Islet precursor cell (in vitro differentiated cells): Measurements from ENCODE around the gene C3.
"Not testable (repeated sequence)": the region's sequence is repeated elsewhere in the genome, so short reads cannot be mapped to it uniquely, and the experiment has no call there.

Source experiments
- DNase-seq: peaks from one replicate; pipeline ENCODE4 v3.0.0-alpha.2; 2018

C3 gene

DNA sequence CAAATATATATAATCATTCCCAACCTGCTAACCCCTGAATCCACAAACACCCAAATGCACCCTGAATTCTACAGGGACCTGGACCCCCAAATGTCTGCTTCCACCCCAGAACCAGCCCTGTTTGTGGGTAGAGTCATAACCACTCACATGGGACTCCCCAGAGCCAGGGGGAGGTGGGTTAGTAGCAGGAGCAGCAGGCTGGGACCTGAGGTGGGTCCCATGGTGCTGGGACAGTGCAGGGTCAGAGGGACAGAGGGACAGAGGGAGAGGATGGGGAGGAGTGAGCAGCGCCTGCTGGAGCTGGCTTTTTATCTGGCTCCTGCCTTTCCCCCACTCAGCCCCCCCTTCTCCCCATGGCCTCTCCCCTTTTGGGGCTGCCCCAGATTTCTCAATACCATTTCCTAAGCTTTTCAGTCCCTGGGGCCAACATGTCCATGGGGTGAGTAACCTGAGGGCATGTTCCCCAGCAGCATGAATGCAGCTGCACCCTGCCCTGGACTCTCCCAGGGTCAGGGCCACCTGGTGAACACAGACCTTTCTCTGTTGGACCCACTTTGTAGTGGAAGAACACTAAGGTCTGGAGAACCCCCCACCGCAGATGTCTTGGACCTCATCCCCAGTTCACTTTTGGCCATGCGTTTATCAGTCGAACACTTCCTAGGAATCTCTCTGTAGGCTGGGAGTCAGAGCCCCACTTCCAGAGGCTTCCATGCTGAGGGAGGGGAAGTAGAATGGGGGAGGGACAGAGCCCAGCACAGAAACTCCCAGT lies at the start of gene C3:
Gene C3 (minus strand): TSS at position 282 of the 769 bp plus-strand sequence. CDS start 61 bp downstream, at position 221.
- no peak for DNase-seq

DNA sequence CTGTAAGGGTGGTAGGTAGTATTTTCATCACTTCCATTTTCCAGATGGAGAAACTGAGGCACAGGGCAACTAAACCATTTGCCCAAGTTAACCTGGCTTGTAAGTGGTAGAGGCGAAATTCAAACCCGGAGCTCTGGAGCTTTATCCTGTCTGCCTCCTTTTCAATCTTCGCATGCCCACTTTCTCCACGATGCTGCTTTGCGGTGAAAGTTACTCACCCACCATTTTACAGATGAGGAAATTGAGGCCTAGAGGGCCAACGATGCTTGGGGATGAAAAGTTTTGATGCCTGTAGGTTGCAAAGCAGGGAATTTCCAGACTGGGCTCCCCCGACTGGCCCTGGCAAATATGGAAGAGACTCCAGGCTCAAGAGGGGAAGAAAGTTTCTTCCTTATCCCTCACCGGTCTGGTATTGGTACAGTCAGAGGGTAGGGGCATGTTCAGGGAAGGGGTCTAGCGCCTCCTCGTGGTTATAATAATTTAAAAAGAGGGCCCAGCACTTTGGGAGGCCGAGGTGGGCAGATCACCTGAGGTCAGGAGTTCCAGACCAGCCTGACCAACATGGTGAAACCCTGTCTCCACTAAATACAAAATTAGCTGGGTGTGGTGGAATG lies 48.7 kb upstream of the C3 start:
- peak; percentile 64 for DNase-seq

DNA sequence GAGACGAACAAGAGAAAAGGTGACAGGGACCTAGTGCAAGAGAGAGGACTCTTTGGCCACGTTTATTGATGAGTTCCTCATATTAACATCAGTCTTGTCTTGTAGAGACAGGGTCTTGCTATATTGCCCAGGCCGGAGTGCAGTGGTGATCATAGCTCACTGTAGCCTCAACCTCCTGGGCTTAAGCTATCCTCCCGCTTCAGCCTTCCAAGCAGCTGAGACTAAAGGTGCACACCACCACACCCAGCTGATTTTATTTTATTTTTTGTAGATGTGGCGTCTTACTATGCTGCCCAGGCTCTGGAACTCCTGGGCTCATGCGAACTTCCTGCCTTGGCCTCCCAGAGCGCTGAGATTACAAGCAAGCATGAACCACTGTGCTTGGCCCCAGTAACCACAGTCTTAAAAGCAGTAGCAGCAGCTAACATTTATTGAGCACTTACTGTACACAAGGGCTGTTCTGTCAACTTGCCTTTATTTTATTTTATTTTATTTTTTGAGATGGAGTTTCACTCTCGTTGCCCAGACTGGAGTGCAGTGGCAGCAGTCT lies 47.9 kb upstream of the C3 start:
- DNase-seq: no peak

DNA sequence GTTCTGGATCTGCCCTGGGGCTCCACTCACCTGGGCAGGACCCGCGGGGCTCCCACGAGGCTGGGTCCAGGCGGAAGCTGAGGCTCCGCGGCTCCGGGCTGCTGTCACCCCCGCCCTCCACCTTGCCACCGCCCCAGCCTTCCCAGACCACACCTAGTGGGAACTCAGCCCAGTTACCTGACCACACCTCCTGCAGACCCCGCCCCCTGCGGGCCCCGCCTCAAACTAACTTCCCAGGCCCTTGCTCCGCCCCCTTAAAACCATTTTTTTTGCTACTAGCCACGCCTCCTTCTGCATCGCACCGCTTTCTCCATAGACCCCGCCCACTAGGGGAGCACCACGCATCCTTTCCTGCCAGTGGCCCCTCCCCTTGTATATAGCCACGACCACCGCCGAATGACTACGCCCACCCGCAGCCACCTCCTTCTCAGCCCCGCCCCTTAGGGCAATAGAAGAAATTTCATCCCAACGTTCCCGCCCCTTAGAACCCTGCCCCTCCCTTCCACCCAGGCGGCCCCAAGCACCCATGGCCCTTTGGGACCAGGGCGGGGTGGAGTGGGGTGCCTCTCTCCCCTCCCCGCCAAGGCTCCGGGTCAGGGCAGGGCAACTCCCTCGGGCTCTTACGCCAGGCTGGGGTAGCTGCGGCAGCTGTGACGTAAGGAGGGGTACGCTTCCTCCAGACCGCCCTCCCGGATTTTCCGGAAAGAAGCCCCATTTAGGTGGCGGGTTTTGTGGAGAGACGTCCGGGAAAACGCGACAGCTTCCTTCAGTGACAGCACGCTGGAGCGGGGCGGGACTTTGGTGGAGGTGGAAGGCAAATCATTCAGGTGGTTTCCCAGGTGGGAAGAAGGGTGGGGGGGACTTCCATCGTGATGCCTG lies 47.1 kb upstream of the C3 start, which contains the start of gene SH2D3A:
Gene SH2D3A (minus strand): TSS at position 79 of the 879 bp plus-strand sequence. CDS start 3,687 bp downstream, outside the sequence.
- peak; percentile 98 for DNase-seq

DNA sequence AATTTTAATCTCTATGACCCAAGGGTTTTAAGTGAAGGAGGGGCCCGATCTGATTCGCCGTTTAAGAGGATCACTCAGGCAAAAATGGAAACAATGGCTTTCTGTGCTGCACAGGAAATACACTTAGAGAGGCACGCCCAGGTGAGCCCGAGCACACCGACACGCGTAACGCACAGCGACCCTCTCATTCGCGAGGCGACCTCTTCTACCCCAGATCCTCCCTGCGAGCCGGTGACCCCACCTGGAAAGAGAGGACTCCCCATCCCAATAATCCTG lies 46.6 kb upstream of the C3 start:
- DNase-seq: no peak

DNA sequence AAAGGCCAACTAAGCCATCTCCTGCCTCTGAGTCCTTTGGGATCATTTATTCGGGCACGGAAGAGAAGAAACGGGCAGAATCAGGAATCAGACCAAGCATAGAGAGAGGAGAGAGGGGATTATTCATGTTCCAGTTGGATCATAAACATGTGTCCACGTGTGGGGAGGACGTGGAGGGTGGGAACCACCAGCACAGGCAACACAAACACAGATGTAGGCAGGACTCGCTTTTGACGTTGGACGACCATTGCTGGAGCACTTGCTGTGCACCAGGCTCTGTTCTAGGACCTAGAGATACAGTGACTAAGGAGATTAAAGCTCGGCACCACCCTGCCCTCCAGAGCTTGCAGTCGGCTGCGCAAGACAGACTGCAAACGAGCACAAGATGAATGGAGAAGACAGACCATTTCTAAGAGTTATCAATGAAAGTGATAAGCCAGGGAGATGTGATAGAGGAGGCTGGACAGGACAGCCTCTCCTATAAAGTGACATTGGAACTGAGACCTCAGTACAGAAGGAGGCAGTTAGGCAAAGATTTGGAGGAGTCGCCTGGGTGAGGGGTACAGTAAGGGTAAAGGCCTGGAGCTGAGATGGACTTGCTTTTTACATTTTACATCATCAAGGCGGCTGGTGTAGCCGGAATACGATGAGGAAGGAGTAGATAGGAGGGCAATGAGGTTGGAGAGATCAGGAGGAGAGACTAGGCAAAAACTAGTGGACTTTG lies 46.1 kb upstream of the C3 start:
- DNase-seq: no peak

DNA sequence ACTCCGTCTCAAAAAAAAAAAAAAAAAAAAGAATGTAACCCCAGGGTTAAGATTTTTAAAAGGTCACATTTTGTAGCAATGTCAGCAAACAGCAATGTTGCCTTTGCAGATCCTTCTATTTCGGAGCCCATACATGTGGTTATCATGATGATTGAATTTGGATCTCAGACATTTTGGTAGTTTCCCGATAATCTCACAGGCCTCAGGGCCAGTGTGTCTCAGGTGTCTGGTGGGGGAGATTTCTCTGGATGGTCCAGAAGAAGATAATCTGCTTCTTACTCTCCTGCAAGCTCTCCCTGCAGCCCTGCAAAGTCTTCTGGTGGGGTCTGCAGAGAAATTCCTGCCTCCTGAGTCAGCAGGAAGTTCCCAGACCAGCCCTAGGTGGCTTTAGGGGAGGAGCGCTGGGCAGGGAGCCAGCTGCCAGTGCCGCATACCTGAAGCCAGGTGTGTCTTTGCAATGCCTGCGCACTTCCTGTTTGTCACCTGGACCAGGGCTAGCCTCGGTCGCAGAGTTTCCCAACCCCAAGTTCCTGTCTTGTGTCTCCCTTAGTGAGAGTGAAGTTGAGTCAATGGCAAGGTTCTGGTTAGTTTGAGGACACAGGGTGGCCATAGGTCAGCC lies 45.4 kb upstream of the C3 start:
- peak; percentile 98 for DNase-seq

DNA sequence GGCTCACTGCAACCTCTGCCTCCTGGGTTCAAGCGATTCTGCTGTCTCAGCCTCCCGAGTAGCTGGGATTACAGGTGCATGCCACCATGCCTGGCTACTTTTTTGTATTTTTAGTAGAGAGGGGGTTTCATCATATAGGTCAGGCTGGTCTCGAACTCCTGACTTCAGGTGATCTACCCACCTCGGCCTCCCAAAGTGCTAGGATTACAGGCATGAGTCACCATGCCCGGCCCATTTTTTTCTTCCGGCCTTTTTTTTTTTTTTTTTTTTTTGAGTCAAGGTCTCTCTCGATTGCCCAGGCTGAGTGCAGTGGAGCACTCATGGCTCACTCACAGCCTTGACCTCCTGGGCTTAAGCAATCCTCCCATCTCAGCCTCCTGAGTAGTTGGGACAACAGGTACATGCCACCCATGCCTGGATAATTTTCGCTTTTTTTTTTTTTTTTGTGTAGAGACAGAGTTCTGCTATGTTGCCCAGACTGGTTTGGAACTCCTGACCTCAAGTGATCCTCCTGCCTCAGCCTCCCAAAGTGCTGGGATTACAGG lies 41.9 kb upstream of the C3 start:
- not testable (repeated sequence) for DNase-seq

DNA sequence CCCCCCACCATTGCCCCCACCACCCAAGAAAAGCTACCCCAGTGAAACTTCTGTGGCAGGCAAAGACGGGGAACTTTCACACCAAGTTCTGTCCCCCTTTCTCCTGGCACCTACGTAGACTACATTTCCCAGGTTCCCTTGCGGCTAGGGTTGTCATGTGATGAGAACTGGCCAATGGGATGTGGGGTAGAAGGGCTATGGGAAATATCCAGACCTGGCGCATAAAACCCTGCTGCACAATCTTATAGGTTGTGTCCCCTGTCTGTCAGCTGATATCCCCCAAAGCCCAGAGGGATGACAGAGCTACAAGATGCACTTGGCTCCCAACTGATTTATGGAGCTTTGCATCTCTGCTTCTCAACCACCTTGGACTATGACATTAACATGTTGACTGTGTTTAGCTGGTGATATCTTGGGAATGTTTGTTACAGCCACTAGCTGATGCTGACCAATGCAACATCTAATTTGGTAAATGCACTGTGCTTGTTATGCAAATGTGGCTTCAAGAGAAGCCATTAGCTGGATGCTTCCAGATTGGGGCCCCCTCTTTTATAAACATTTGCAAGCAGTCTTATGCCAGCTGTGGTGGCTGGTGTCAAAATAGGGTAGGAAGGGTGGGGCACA lies 40.7 kb upstream of the C3 start:
- no peak for DNase-seq

DNA sequence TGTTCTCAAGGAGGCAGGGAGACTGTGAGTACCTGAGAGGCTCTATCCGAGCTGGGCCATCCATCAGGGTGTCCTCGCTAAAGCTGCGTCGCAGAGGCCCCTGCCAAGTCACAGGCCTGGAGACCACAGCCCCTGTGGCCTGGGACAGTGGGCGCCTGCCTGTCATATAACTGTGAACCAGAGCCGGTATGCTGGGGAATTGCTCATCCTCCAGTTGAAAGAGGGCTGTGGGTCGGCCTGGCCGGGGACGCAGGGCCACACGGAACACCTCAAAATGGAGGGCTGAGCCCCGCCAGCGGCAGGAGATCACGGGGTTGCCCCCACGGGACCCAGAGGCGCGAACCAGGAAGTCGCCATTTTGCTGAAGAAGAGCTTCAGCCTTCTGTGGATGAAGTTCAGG lies 40.2 kb upstream of the C3 start:
- DNase-seq: no peak

DNA sequence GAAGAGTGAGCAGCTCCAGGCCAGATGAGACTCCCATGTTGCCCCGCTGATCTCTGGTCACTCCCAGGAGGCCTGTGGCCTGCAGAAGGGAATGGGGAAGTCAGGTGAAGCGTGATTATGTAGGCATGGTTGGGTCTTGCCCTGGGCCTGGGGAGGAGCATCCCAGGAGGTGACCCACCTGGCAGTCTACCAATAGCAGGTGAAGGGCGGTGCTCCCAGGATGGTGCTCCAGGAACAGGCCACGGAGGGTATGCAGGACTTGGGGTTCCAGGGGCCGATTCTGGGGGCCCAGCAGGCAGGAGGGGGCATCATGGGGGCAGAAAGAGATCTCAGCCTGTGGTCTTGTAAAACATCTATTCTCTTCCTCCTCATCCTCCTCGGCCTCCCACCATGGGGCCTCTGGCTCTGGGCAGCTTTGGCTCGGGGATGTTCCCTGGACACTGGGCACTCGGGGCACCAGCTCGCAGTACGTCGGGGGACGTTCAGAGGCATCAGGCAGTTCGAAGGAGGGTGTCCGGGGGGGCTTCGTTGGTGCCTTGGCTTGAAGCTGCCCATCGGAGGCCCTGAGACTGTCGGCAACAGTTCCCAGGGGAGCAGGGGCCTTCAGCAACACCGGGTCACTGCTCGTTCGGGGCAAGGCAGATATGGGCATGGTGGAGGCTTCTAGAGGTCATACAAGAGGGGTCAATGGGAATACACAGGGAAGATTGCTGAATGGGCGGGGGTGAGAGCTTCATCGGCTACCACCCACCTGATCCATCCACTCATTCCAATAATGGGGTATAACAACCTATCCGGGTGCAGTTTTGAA lies 34.4 kb upstream of the C3 start:
- DNase-seq: no peak

DNA sequence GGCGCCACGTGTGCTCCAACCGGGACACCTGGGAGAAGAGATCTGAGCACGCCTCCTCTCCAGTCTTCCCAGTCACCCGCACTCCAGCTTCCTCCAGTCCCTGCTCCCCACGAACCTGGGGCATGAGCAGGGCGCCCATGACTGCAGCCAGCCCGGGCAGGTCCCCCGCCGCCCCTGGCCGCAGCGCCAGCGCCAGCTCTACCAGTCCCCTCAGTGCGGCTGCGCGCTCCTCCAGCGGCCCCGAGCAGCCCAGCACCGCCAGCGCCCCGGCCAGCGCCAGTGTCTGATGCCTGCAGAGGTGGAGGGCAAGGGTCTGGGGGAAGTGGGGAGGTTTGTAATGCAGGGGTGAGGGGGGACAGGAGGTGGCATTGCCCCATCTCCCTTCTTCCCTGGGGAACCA lies 33.7 kb upstream of the C3 start:
- DNase-seq: no peak

DNA sequence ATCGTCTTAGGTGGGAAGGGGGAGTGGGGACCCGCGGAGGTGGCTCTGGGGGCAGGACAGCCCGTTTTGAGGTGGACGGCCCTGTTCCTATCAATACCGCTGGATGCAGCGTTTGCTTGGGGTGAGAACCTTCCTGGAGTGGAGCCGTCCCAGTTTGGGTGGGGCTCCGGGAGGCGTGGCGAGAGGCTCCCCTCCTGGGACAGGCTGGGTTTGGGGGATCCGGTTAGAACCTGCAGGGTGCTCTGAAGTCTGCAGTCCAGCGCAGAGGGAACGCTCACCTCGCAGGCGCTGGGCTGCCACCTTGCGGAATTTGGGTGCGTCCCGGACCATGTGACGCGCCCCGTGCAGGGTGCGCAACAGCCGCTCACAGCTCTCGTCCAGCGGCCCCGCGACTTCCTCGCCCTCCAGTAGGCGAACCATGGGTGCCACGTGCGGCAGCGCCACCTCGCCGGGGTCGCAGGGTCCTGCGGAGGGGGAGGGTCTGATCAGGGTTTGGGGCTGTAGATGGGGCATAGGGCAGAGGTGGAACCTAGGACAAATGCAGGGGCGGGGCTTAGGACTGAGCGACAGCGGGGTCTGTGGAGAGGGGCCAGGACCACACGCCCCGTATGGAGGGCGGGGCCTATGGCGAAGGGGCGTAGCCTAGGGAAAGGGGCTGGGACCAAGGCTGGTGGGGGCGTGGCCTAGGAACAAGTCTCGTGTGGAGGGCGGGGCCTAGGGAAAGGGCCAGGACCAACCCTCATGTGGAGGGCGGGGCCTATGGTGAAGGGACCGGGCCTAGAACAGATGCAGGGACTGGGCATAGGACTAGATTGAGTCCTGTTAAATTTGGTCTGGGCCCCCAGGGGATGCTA lies 33.0 kb upstream of the C3 start:
- peak; percentile 93 for DNase-seq

DNA sequence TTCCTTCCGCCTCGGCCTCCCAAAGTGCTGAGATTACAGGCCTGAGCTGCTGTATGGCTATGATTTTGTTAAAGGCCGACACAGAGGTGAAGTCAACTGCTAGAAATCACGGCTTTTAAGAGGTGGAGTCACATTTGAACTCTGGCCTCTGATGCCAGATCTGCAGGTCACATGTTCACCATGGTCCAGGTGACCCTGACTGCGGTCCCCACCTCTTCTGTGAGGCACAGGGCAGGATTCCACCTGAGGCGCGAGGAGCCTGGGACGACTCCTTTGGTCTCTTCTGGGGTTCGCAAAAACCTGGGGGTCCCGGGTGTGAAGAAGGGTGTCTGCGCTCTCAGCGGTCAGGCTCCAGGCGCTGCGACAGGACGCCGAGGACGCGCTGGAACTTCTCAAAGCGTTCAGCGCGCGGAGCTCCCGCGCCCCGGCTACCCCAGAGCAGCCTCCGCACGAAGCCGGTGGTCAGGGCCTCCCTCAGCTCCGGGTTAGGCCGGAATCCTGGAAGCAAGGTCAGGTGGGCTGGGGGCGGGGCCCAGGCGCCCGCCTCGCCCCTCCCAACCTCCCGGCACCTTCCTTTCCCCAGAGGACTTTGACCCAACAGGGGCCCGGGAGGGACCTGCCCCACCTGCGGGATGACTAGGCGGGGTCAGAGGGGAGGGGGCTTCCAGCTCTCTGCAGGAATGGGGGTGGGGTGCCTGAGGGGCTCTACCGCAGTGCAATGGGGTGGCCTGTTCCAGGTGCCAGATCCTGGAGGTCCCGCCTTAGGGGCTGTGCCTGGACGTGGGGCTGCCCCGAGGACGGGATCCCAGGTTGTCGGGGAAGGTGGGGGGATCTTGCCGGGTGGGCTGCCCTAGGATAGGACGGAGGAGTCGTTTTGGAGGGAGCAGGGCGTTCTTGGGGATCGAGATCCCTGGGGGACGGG lies 32.1 kb upstream of the C3 start:
- DNase-seq: peak; percentile 85

DNA sequence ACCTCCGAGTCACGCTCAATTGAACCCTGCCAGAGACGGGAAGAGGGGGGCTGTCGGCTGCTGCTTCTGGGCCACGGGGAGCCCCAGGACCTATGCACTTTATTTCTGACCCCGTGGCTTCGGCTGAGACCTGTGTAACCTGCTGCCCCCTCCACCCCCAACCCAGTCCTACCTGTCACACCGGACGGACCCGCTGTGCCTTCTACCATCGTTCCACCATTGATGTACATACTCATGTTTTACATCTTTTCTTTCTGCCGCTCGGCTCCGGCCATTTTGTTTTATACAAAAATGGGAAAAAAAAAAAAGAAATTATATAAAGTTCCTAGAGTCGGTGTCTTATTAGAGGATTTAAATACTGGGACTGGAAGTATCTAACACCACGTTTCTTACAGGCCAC lies 30.7 kb upstream of the C3 start:
- DNase-seq: no peak

DNA sequence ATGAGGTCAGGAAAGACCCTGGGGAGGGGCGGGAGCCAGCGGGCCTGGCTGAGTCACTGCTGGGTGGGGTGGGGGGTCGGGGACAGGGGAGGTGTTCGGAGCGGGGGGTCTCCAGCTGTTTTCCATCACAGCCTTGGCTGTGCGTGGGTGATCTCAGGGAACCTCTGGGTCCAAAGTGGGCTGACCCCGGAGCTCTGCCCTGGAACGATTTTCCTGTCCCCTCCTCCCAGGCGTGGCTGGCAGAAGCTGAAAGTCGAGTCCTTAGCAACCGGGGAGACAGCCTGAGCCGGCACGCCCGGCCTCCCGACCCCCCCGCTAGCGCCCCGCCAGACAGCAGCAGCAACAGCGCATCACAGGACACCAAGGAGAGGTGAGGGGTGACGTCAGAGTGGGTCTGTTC lies 29.6 kb upstream of the C3 start:
- peak; percentile 51 for DNase-seq

DNA sequence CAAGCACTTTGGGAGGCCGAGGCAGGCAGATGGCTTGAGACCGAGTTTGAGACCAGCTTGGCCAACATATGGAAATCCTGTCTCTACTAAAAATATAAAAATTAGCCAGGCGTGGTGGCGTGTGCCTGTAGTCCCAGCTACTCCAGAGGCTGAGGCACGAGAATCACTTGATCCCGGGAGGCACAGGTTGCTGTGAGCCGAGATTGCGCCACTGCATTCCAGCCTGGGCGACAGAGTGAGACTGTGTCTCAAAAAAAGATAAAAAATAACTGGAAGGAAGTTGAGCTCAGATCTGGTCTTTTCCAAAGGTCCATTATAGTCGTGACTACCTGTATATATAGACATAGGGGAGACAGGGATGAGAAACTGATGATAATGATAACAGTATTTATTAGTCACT lies 28.1 kb upstream of the C3 start:
- DNase-seq: peak; percentile 27

DNA sequence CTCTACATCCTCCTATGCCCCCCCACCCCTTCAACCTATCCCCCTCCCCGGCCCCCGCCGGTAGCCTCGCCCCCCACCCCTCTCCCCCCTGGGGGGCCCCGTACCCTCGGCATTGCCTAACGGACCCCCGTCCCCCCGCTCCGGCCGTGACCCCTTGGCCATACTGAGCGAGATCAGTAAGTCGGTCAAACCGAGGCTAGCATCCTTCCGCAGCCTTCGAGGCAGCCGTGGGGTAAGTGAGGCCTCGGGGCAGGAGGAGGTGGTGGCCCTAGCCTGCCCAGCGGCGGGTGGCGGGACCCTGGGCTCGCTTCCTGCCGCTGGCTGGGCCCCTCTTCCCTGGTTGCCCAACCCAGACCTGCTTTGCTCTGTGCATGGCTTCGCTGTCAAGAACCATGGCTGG lies 25.5 kb upstream of the C3 start:
- DNase-seq: no peak
